Renal pelvis (tissue), 4 donors: ENCODE results near the gene SMIM35. TPM values are rescaled to one million over a fixed set of nuclear protein-coding genes. Genes with fewer than 3 reads are reported as not detected.

ENCODE experiments used
- DNase-seq: peaks from one replicate; pipeline ENCODE4 v3.0.0-alpha.2; 2013
- polyA plus RNA-seq, 3 donors: library from polyadenylated mRNA; unstranded; fragments of 120-200 nt; gene quantifications; one replicate each; pipeline ENCODE4 v1.2.1, GENCODE V29; 2013; ENCODE audit not compliant: insufficient read length in 3 of 3

Gene SMIM35
- polyA plus RNA-seq, 3 donors: 0.09 to 0.11 (median 0.10) TPM

- DNase-seq: no peak
Measured at GRCh38 chr11:117959438-117960149, 127.2 kb downstream of the SMIM35 start.

- no peak for DNase-seq
Measured at GRCh38 chr11:117958949-117959348, 127.8 kb downstream of the SMIM35 start.

Other genes starting within 250 kb of the SMIM35 start
- 100 to 1,000 TPM; 111 to 141 (median 136) TPM for gene FXYD6, start 210.3 kb downstream of the SMIM35 start, polyA plus RNA-seq
- under 1 TPM; 0.50 to 0.92 (median 0.71) TPM for gene TMPRSS13, start 157.6 kb downstream of the SMIM35 start, polyA plus RNA-seq
- 1 to 10 TPM; 2.0 to 3.8 (median 2.5) TPM for gene IL10RA, start 100.6 kb downstream of the SMIM35 start, polyA plus RNA-seq
- gene TMPRSS4, start 9.9 kb downstream of the SMIM35 start, polyA plus RNA-seq: 10 to 100 TPM; 21.8 to 34.3 (median 30.3) TPM
- gene SCN4B, start 65.9 kb upstream of the SMIM35 start, polyA plus RNA-seq: 1 to 10 TPM; 1.4 to 2.5 (median 1.4) TPM
- 1 to 10 TPM; 3.7 to 4.9 (median 4.9) TPM for gene SCN2B, start 89.7 kb upstream of the SMIM35 start, polyA plus RNA-seq
- 1 to 10 TPM; 1.8 to 3.0 (median 2.4) TPM for gene JAML, start 138.0 kb upstream of the SMIM35 start, polyA plus RNA-seq
- 1 to 10 TPM; 4.5 to 7.6 (median 5.5) TPM for gene MPZL3, start 165.4 kb upstream of the SMIM35 start, polyA plus RNA-seq
- 10 to 100 TPM; 17.1 to 26.3 (median 25.6) TPM for gene MPZL2, start 177.3 kb upstream of the SMIM35 start, polyA plus RNA-seq
- under 1 TPM; 0.27 to 0.52 (median 0.36) TPM for gene CD3E, start 217.8 kb upstream of the SMIM35 start, polyA plus RNA-seq